IMR-90 (cell line): Measurements from ENCODE around the gene MUC6. TPM values are rescaled to one million over a fixed set of nuclear protein-coding genes. Genes with fewer than 3 reads are reported as not detected.

ENCODE experiments used
- ATAC-seq: fragments of 200-7000 bp; cut with Tn5 transposase; 2 replicates; pipeline ENCODE4 v1.9.1; 2020; ENCODE audit warnings: low read depth, mild to moderate bottlenecking, moderate library complexity
- BruUV-seq: library from RNA; stranded (reverse); fragments of 400-500 nt; replicated peaks from 2 replicates; lab custom pipeline; 2021; lab: Mats Ljungman, UMichigan
- CTCF ChIA-PET: fragments of 300-600 bp; formaldehyde crosslinking; extraction: SDS; loops from one replicate; lab custom pipeline; 2021; ENCODE audit warnings: antibody characterized with exemption; lab: Yijun Ruan, JAX
- POLR2A ChIA-PET: fragments of 300-600 bp; sonication (Branson Sonifier 250); formaldehyde crosslinking; loops from one replicate; lab custom pipeline; 2022; ENCODE audit warnings: antibody characterized with exemption; ENCODE audit not compliant: unreplicated experiment; lab: Charles Lee
- DNase-seq: peaks from one replicate; pipeline ENCODE4 v3.0.0; 2013
- H2AFZ ChIP-seq: replicated peaks from 2 replicates; pipeline ENCODE3; 2013; ENCODE audit warnings: low read length, mild to moderate bottlenecking; ENCODE audit not compliant: poor library complexity
- H2AK5ac ChIP-seq: 2 replicates; pipeline ENCODE4 v1.6.1; 2013; ENCODE audit warnings: low read depth, low read length, inconsistent platforms
- H2AK9ac ChIP-seq: replicated peaks from 2 replicates; pipeline ENCODE3; 2013; ENCODE audit warnings: mild to moderate bottlenecking, low read depth, low read length, moderate library complexity; ENCODE audit not compliant: poor library complexity
- H2BK120ac ChIP-seq: 2 replicates; pipeline ENCODE4 v1.6.1; 2013; ENCODE audit warnings: low read depth, low read length, inconsistent platforms
- H2BK15ac ChIP-seq: 3 replicates; pipeline ENCODE4 v1.6.1; 2013; ENCODE audit warnings: low read depth, low read length, inconsistent platforms
- H2BK20ac ChIP-seq: 2 replicates; pipeline ENCODE4 v1.6.1; 2013; ENCODE audit warnings: low read depth, mild to moderate bottlenecking, inconsistent platforms, low read length, moderate library complexity
- H2BK5ac ChIP-seq: 2 replicates; pipeline ENCODE4 v1.6.1; 2013; ENCODE audit warnings: mild to moderate bottlenecking, low read depth, low read length, inconsistent platforms; ENCODE audit not compliant: poor library complexity, severe bottlenecking
- H3K14ac ChIP-seq: replicated peaks from 2 replicates; pipeline ENCODE4 v1.6.1; 2013; ENCODE audit warnings: low read depth, low read length, inconsistent platforms
- H3K18ac ChIP-seq: 2 replicates; pipeline ENCODE4 v1.6.1; 2013; ENCODE audit warnings: low read depth, low read length, control low read depth
- H3K23ac ChIP-seq: 2 replicates; pipeline ENCODE4 v1.6.1; 2013; ENCODE audit warnings: low read depth, low read length, inconsistent platforms
- H3K27ac ChIP-seq: 2 replicates; pipeline ENCODE4 v1.5.1; 2013; ENCODE audit warnings: mild to moderate bottlenecking, control low read depth, low read length; ENCODE audit not compliant: insufficient read depth
- H3K27me3 ChIP-seq: 2 replicates; pipeline ENCODE4 v1.6.1; 2013; ENCODE audit warnings: low read length; ENCODE audit not compliant: control insufficient read depth, insufficient read depth
- H3K36me3 ChIP-seq: 2 replicates; pipeline ENCODE4 v1.6.1; 2013; ENCODE audit warnings: low read length, mixed read lengths; ENCODE audit not compliant: control insufficient read depth, insufficient read depth
- H3K4ac ChIP-seq: 2 replicates; pipeline ENCODE4 v1.6.1; 2013; ENCODE audit warnings: low read depth, low read length, inconsistent platforms
- H3K4me1 ChIP-seq: 2 replicates; pipeline ENCODE4 v1.6.1; 2013; ENCODE audit warnings: low read length, mixed read lengths; ENCODE audit not compliant: control insufficient read depth, insufficient read depth
- H3K4me2 ChIP-seq: 2 replicates; pipeline ENCODE4 v1.6.1; 2013; ENCODE audit warnings: low read depth, mild to moderate bottlenecking, control low read depth, low read length, moderate library complexity
- H3K4me3 ChIP-seq: 2 replicates; pipeline ENCODE4 v1.5.1; 2013; ENCODE audit warnings: low read depth, mild to moderate bottlenecking, control low read depth, low read length, moderate library complexity; ENCODE audit not compliant: insufficient read depth
- H3K56ac ChIP-seq: 2 replicates; pipeline ENCODE4 v1.6.1; 2013; ENCODE audit warnings: low read length, inconsistent platforms; ENCODE audit not compliant: insufficient read depth; ENCODE audit errors: extremely low read depth
- H3K79me1 ChIP-seq, 2 experiments: 2 replicates each; pipeline ENCODE4 v1.6.1; 2013; ENCODE audit warnings: low read length in 2 of 2, inconsistent platforms in 1 of 2, low read depth in 1 of 2
- H3K9ac ChIP-seq: 2 replicates; pipeline ENCODE4 v1.6.1; 2013; ENCODE audit warnings: low read depth, low read length, control low read depth
- H3K9me1 ChIP-seq: 2 replicates; pipeline ENCODE4 v1.6.1; 2013; ENCODE audit warnings: low read length, inconsistent platforms; ENCODE audit not compliant: insufficient read depth
- H3K9me3 ChIP-seq: 2 replicates; pipeline ENCODE4 v1.6.1; 2013; ENCODE audit warnings: low read length; ENCODE audit not compliant: control insufficient read depth, insufficient read depth
- H4K20me1 ChIP-seq: 2 replicates; pipeline ENCODE4 v1.6.1; 2013; ENCODE audit warnings: low read length, inconsistent platforms; ENCODE audit not compliant: insufficient read depth
- H4K5ac ChIP-seq: 2 replicates; pipeline ENCODE4 v1.6.1; 2013; ENCODE audit warnings: mild to moderate bottlenecking, low read depth, low read length, control low read depth
- H4K8ac ChIP-seq, 2 experiments: 2 replicates each; pipeline ENCODE4 v1.6.1; 2013; ENCODE audit warnings: low read depth in 2 of 2, low read length in 2 of 2, control low read depth in 1 of 2, inconsistent platforms in 1 of 2
- H4K91ac ChIP-seq: 2 replicates; pipeline ENCODE4 v1.6.1; 2013; ENCODE audit warnings: low read depth, low read length, inconsistent platforms; ENCODE audit not compliant: insufficient read depth
- BHLHE40 ChIP-seq: fragments of 150-350 bp; IDR thresholded peaks from 2 replicates; pipeline ENCODE4 v1.6.1; 2016; ENCODE audit warnings: mild to moderate bottlenecking, low read depth, low read length
- CEBPB ChIP-seq: IDR thresholded peaks from 2 replicates; pipeline ENCODE4 v1.6.1; 2012; ENCODE audit warnings: low read depth, low read length, improper control_type of control experiment
- CHD1 ChIP-seq: IDR thresholded peaks from 2 replicates; pipeline ENCODE4 v1.6.1; 2012; ENCODE audit warnings: low read depth, low read length, improper control_type of control experiment
- FOS ChIP-seq: fragments of 150-350 bp; IDR thresholded peaks from 2 replicates; pipeline ENCODE4 v1.6.1; 2016; ENCODE audit warnings: low read depth, low read length
- MAFK ChIP-seq: IDR thresholded peaks from 2 replicates; pipeline ENCODE4 v1.6.1; 2012; ENCODE audit warnings: low read depth, low read length, improper control_type of control experiment
- MAZ ChIP-seq: IDR thresholded peaks from 2 replicates; pipeline ENCODE4 v1.6.1; 2012; ENCODE audit warnings: low read depth, mild to moderate bottlenecking, low read length, improper control_type of control experiment, moderate library complexity, borderline replicate concordance
- MXI1 ChIP-seq: IDR thresholded peaks from 2 replicates; pipeline ENCODE4 v1.6.1; 2012; ENCODE audit warnings: low read depth, mild to moderate bottlenecking, low read length, moderate library complexity, borderline replicate concordance
- NFE2L2 ChIP-seq: fragments of 150-350 bp; IDR thresholded peaks from 2 replicates; pipeline ENCODE4 v1.6.1; 2016; ENCODE audit warnings: low read depth, mild to moderate bottlenecking, low read length
- POLR2A ChIP-seq: IDR thresholded peaks from 2 replicates; pipeline ENCODE4 v1.6.1; 2012; ENCODE audit warnings: mild to moderate bottlenecking, low read depth, low read length
- RAD21 ChIP-seq: IDR thresholded peaks from 2 replicates; pipeline ENCODE4 v1.6.1; 2012; ENCODE audit warnings: low read length, improper control_type of control experiment
- RCOR1 ChIP-seq: IDR thresholded peaks from 2 replicates; pipeline ENCODE4 v1.6.1; 2012; ENCODE audit warnings: mild to moderate bottlenecking, low read length, improper control_type of control experiment; ENCODE audit not compliant: insufficient replicate concordance
- RFX5 ChIP-seq: IDR thresholded peaks from 2 replicates; pipeline ENCODE4 v1.8.0; 2012; ENCODE audit warnings: low read depth, mild to moderate bottlenecking, low read length, moderate library complexity
- SMC3 ChIP-seq: fragments of 150-350 bp; IDR thresholded peaks from 2 replicates; pipeline ENCODE4 v1.6.1; 2016; ENCODE audit warnings: low read depth, mild to moderate bottlenecking, antibody characterized with exemption, low read length, moderate library complexity
- whole genome bisulfite sequencing, 2 experiments: methylation state at CpG; one replicate each; pipeline versions ENCODE4 v1.1.5 to v1.1.7; 2013; ENCODE audit warnings: missing lambda C conversion rate in 2 of 2; ENCODE audit not compliant: insufficient read length in 1 of 2; ENCODE audit errors: extremely low coverage in 2 of 2; 5-methylcytosine and 5-hydroxymethylcytosine counted together
- dilution Hi-C: fragments of 300-500 bp; cut with HindIII; formaldehyde crosslinking; loops from one replicate; pipeline ENCODE4 v1.14.3; 2018; ENCODE audit warnings: low sequenced_read_pairs; ENCODE audit not compliant: unreplicated experiment
- in situ Hi-C: fragments of 300-500 bp; cut with MboI; formaldehyde crosslinking; loops from 3 replicates; pipeline ENCODE4 v1.14.3; 2019; ENCODE audit warnings: low sequenced_read_pairs, inconsistent platforms, mixed read lengths
- intact Hi-C: fragments of 100-400 bp; cut with micrococcal nuclease; formaldehyde crosslinking; loops from 2 replicates; pipeline ENCODE4 v1.10.0; 2022
- polyA plus RNA-seq, 3 experiments: library from polyadenylated mRNA; depleted of rRNA; stranded (reverse); fragments of >200 nt; gene quantifications; 2 replicates each; pipeline ENCODE4 v1.2.3, GENCODE V29; 2012; ENCODE audit warnings: low replicate concordance in 1 of 3
- total RNA-seq: library from RNA; depleted of rRNA; stranded (reverse); fragments of >200 nt; gene quantifications from 2 replicates; pipeline ENCODE4 v1.2.3, GENCODE V29; 2012
- TF ChIP-seq, protein P1 (sequence below): conservative IDR thresholded peaks from 2 replicates; pipeline ENCODE4 v1.5.1; 2012; ENCODE audit warnings: mild to moderate bottlenecking, low read depth, low read length, improper control_type of control experiment
- TF ChIP-seq, protein P2 (sequence below): fragments of 150-350 bp; IDR thresholded peaks from 2 replicates; pipeline ENCODE4 v1.6.1; 2017; ENCODE audit warnings: mild to moderate bottlenecking, antibody characterized with exemption, low read length, low read depth

MUC6 gene
- total and polyA plus RNA-seq, 2 of the 4 experiments (the other 2 are of a cell fraction), result not detected

GRCh38 chr11:1042626-1043562 is 6.4 kb upstream of the MUC6 start:
- no TSS peak for BruUV-seq
- no peak overlapping the region for H2BK120ac ChIP-seq
- ChIA-PET CTCF (no interaction called here), POLR2A (no interaction called here)
- H3K27ac ChIP-seq, result no peak overlapping the region
- no peak overlapping the region for H2AK5ac ChIP-seq
- H2BK15ac ChIP-seq, result no peak overlapping the region
- H2BK20ac ChIP-seq, result no peak overlapping the region
- no peak overlapping the region for H3K4me3 ChIP-seq
- no peaks in the 10 kb centered on the region for H3K9me3 ChIP-seq
- no peak overlapping the region for H4K5ac ChIP-seq
- no peaks in the 10 kb centered on the region for H3K79me1 ChIP-seq
- intact Hi-C loops (no loop called here), in situ Hi-C loops (no loop called here), dilution Hi-C loops (no loop called here)
- H2BK5ac ChIP-seq, result no peak overlapping the region
- no peak overlapping the region for H3K4ac ChIP-seq
- H4K91ac ChIP-seq, result no peak overlapping the region
- H3K27me3 ChIP-seq, result peaks cover 24% of the 10 kb centered on the region
- ATAC-seq, result no peak
- H3K56ac ChIP-seq, result no peak overlapping the region
- H3K4me1 ChIP-seq, result no peaks in the 10 kb centered on the region
- no peak overlapping the region for H3K18ac ChIP-seq
- no peak overlapping the region for H3K4me2 ChIP-seq
- no peak overlapping the region for H3K9ac ChIP-seq
- no peaks in the 10 kb centered on the region for H3K36me3 ChIP-seq
- no peak overlapping the region for H4K8ac ChIP-seq
- WGBS, 2 experiments, result 71% methylated on average over 13 of the region's 26 CpGs; no CpG with 5 or more reads in 1 of the 2 experiments
- H4K20me1 ChIP-seq, result no peaks in the 10 kb centered on the region
- no peaks in the 10 kb centered on the region for H3K9me1 ChIP-seq
- no peak overlapping the region for H2AFZ ChIP-seq
- H3K14ac ChIP-seq, result no peak overlapping the region
- no peak overlapping the region for H3K23ac ChIP-seq
- no peak overlapping the region for H2AK9ac ChIP-seq
- DNase-seq, result no peak
- TF ChIP-seq MAZ (no peak), RFX5 (no peak), BHLHE40 (no peak), CEBPB (no peak), SMC3 (no peak), RAD21 (no peak), POLR2A (no peak), RCOR1 (no peak), MAFK (no peak), MXI1 (no peak), CHD1 (no peak), NFE2L2 (no peak), FOS (no peak)
- TF ChIP-seq, protein P1, sequence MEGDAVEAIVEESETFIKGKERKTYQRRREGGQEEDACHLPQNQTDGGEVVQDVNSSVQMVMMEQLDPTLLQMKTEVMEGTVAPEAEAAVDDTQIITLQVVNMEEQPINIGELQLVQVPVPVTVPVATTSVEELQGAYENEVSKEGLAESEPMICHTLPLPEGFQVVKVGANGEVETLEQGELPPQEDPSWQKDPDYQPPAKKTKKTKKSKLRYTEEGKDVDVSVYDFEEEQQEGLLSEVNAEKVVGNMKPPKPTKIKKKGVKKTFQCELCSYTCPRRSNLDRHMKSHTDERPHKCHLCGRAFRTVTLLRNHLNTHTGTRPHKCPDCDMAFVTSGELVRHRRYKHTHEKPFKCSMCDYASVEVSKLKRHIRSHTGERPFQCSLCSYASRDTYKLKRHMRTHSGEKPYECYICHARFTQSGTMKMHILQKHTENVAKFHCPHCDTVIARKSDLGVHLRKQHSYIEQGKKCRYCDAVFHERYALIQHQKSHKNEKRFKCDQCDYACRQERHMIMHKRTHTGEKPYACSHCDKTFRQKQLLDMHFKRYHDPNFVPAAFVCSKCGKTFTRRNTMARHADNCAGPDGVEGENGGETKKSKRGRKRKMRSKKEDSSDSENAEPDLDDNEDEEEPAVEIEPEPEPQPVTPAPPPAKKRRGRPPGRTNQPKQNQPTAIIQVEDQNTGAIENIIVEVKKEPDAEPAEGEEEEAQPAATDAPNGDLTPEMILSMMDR, result no peak
- TF ChIP-seq, protein P2, sequence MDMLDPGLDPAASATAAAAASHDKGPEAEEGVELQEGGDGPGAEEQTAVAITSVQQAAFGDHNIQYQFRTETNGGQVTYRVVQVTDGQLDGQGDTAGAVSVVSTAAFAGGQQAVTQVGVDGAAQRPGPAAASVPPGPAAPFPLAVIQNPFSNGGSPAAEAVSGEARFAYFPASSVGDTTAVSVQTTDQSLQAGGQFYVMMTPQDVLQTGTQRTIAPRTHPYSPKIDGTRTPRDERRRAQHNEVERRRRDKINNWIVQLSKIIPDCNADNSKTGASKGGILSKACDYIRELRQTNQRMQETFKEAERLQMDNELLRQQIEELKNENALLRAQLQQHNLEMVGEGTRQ, result no peak
